ENCODE results near the gene ITGA8.

GRCh38 chr10:15570738-15571339 is 148.9 kb downstream of the ITGA8 start:
- TF ChIP-seq CTCF (IDR thresholded peaks at IDR 0.05): no peak
- TF ChIP-seq POLR2A (IDR thresholded peaks at IDR 0.05): no peak
